ENCODE measurements around the gene C20orf144.
"Not testable (repeated sequence)": the region's sequence is repeated elsewhere in the genome, so short reads cannot be mapped to it uniquely, and the experiment has no call there.

C20orf144 gene

GRCh38 chr20:33697129-33697528 is 35.0 kb downstream of the C20orf144 start:
- peak; percentile 25 for DNase-seq

DNA sequence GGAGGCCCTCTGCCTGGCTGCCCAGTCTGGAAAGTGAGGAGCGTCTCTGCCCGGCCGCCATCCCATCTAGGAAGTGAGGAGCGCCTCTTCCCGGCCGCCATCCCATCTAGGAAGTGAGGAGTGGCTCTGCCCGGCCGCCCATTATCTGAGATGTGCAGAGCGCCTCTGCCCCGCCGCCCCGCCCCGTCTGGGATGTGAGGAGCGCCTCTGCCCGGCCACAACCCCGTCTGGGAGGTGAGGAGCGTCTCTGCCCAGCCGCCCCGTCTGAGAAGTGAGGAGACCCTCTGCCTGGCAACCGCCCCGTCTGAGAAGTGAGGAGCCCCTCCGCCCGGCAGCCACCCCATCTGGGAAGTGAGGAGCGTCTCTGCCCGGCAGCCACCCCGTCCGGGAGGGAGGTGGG is 36.8 kb downstream of the C20orf144 start:
- not testable (repeated sequence) for DNase-seq

GRCh38 chr20:33700696-33701441 is 38.7 kb downstream of the C20orf144 start:
- DNase-seq: not testable (repeated sequence)

DNA sequence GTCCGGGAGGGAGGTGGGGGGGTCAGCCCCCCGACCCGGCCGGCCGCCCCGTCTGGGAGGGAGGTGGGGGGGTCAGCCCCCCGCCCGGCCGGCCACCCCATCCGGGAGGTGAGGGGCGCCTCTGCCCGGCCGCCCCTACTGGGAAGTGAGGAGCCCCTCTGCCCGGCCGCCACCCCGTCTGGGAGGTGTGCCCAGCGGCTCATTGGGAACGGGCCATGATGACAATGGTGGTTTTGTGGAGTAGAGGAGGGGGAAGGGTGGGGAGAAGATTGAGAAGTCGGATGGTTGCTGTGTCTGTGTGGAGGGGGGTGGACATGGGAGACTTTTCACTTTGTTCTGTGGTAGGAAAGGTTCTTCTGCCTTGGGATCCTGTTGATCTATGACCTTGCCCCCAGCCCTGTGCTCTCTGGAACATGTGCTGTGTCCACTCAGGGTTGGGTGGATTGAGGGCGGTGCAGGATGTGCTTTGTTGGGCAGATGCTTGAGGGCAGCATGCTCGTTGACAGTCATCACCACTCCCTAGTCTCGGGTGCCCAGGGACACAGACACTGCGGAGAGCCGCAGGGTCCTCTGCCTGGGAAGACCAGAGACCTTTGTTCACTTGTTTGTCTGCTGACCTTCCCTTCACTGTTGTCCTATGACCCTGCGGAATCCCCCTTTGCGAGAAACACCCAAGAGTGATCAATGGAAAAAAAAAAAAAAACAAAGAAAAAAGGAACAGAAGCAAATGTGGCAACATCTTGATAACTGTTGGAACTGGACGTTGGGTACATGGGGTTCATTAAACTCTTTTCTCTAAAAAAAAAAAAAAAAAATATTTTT is 39.7 kb downstream of the C20orf144 start:
- DNase-seq: no peak

DNA sequence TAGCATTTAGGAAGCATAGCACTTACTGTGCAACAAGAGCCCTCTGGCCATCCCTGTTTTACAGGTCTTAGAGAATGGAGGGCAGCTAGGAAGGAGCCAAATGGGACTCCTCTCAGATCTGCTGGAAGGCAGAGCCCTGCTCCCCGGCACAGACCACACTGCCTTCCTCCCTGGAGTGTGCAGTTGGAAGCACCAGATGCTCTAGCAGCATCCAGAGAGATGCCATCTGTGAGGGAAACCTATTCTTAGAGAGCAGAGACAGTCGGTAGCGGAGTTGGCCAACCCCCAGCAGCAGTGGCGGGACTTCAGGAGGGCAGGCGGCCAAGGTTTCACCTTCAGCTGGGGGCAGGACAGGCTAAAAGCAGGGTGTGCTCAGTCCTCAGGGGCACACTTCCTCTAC is 40.7 kb downstream of the C20orf144 start:
- no peak for DNase-seq

DNA sequence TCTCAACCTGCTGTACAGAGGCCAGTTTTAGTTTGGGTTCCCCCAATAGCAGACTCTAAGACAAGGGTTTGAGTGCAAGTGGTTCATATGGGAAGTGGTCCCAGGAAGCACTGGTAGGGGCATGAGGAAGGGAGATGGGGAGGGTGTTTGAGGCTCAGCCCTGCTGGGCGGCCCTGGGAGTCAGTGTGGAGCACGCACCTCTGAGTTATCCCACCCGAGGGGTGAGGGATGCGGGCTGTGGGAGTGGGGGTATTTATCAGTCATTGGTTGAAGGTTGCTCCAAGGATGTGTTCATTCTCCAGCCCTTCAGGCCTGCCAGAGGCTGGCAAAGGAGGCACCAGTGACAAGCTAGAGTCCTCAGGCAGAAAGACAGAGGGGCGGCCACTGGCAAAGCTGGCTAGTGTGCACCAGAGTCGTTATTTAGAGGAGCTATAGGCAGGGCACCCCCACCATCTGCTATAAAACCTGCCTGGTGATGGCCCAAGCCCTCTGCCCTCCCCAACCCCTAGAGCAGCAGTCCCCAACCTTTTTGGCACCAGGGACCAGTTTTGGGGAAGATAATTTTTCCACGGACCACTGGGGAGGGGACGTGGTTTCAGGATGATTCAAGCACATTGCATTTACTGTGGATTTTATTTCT is 41.5 kb downstream of the C20orf144 start:
- DNase-seq: no peak

GRCh38 chr20:33704197-33704924 is 42.2 kb downstream of the C20orf144 start:
- no peak for DNase-seq

DNA sequence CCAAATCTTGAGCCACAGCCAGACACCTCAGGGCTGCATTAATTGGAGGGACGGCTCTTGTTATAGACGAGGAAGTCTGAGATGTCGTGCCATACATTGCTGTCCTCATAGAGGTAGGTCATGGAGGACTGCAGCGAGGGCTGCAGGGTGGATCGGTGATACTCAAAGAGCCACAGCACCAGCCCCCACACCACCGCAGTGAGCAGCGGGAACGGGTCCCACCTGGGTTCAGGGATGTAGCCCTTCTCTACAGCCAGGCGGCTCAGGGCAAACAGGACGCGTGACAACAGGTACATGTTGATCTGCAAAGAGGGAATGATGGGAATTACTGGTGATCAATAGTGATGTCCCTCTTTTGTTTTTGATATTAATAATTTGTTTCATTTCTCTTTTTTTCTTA is 45.5 kb downstream of the C20orf144 start:
- DNase-seq: no peak

- no peak for DNase-seq
These were observed 47.3 kb downstream of the C20orf144 start for GRCh38 chr20:33709398-33709797.

DNA sequence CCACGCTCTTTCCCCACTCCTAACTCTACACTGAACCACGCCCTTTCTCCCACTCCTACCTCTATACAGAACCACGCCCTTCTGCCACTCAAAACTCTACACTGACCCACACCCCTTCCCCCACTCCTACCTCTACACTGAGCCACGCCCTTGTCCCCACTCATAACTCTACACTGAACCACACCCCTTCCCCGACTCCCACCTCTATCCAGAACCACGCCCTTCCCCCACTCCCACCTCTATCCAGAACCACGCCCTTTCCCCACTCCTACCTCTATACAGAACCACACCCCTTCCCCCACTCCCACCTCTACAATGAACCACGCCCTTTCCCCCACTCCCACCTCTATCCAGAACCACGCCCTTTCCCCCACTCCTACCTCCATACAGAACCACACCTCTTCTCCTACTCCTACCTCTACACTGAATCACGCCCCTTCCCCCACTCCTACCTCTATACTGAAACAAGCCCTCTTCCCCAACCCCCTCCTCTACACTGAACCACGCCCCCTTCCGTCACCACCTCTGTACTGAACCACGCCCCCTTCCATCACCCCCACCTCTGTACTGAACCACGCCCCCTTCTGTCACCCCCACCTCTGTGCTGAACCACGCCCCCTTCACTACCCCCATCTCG is 47.9 kb downstream of the C20orf144 start:
- DNase-seq: no peak

DNA sequence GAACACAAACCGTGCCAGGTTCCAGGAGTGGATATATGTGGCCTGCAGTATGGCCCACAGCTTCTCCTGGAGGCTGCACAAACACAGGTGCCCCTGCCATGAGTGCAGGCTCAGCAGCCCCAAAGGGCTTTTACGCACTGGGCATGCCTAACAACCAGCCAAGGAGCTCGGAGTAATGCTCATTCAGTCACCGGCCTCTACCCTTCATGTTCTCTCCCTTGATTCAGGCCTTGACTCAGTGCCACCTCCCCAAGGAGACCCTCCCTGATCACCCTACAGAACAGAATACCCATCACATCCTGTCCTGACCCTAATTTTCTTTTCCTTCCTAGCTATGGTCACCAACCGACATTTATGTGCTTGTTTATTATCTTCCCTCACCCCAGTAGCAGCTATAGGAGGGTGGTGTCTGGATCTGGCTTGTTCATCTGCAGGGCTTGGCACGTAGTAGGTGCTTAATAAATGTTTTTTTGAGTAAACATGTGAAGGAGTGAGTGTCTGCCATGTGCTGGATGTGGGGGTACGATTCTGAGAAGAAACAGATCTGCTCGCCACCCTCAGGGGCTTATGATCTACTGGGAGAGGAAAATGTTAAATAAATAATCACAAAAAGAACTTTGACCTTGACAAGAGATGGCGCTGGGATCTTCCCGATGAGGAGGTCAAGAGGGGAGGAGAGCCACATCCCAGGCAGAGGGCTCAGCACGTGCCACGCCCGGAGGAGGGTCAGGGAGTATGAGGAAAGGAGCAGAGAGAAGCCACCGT is 48.7 kb downstream of the C20orf144 start:
- DNase-seq: no peak

- DNase-seq: no peak
These were observed 49.3 kb downstream of the C20orf144 start for GRCh38 chr20:33711446-33711738.
